Osteoblast (primary cell): ENCODE results near the gene APELA. TPM values are rescaled to one million over a fixed set of nuclear protein-coding genes. Genes with fewer than 3 reads are reported as not detected.

Experiments used
- DNase-seq: peaks from one replicate; pipeline ENCODE4 v3.0.0; 2011; ENCODE audit warnings: low spot score, mixed read lengths; ENCODE audit not compliant: insufficient read length; ENCODE audit errors: missing footprints
- H2AFZ ChIP-seq: 2 replicates; pipeline ENCODE4 v1.6.0; 2011; ENCODE audit warnings: mild to moderate bottlenecking, low read length
- H3K27ac ChIP-seq: 2 replicates; pipeline ENCODE4 v1.5.1; 2011; ENCODE audit warnings: mild to moderate bottlenecking, low read depth, low read length, moderate library complexity
- H3K27me3 ChIP-seq: 2 replicates; pipeline ENCODE4 v1.6.0; 2012; ENCODE audit warnings: mild to moderate bottlenecking, control low read depth, inconsistent platforms, low read length, moderate library complexity; ENCODE audit not compliant: insufficient read depth
- H3K36me3 ChIP-seq: 2 replicates; pipeline ENCODE4 v1.5.1; 2011; ENCODE audit warnings: mild to moderate bottlenecking, low read length, control low read depth, moderate library complexity; ENCODE audit not compliant: insufficient read depth
- H3K4me1 ChIP-seq: 2 replicates; pipeline ENCODE4 v1.5.1; 2011; ENCODE audit warnings: mild to moderate bottlenecking, low read length, control low read depth, moderate library complexity; ENCODE audit not compliant: insufficient read depth
- H3K4me2 ChIP-seq: 2 replicates; pipeline ENCODE4 v1.6.0; 2011; ENCODE audit warnings: mild to moderate bottlenecking, low read length; ENCODE audit not compliant: insufficient read depth
- H3K4me3 ChIP-seq: fragments of 200-600 bp; sonication (generic); 3 replicates; pipeline ENCODE4 v1.5.1; 2012; ENCODE audit warnings: mild to moderate bottlenecking, low read length, inconsistent platforms; ENCODE audit not compliant: insufficient read depth
- H3K79me2 ChIP-seq: 2 replicates; pipeline ENCODE4 v1.6.0; 2012; ENCODE audit warnings: mild to moderate bottlenecking, low read length, control low read depth, inconsistent platforms; ENCODE audit not compliant: insufficient read depth
- H3K9me3 ChIP-seq: 2 replicates; pipeline ENCODE4 v1.5.1; 2011; ENCODE audit warnings: low read depth, low read length, control low read depth
- H4K20me1 ChIP-seq: 2 replicates; pipeline ENCODE4 v1.6.0; 2012; ENCODE audit warnings: mild to moderate bottlenecking, low read length, control low read depth; ENCODE audit not compliant: insufficient read depth
- CTCF ChIP-seq: IDR thresholded peaks from 2 replicates; pipeline ENCODE4 v1.5.1; 2011; ENCODE audit warnings: mild to moderate bottlenecking, low read depth, low read length, moderate library complexity; ENCODE audit errors: extremely low read depth
- total RNA-seq: library from RNA; depleted of rRNA; stranded (reverse); fragments of >200 nt; gene quantifications from 2 replicates; pipeline ENCODE4 v1.2.3, GENCODE V29; 2012

APELA gene
- total RNA-seq, 1 donor = not detected

GRCh38 chr4:164937576-164938270 is 60.7 kb downstream of the APELA start:
- H3K4me3 ChIP-seq = no peak overlapping the region
- DNase-seq = no peak
- no peaks in the 10 kb centered on the region for H3K79me2 ChIP-seq
- no peaks in the 10 kb centered on the region for H3K4me1 ChIP-seq
- no peaks in the 10 kb centered on the region for H4K20me1 ChIP-seq
- no peak overlapping the region for H3K4me2 ChIP-seq
- H3K36me3 ChIP-seq = no peaks in the 10 kb centered on the region
- H3K27ac ChIP-seq = no peak overlapping the region
- peak; percentile 29 for TF ChIP-seq CTCF
- no peak overlapping the region for H2AFZ ChIP-seq
- H3K27me3 ChIP-seq = no peaks in the 10 kb centered on the region
- no peaks in the 10 kb centered on the region for H3K9me3 ChIP-seq

GRCh38 chr4:164943192-164943591 is 66.2 kb downstream of the APELA start:
- Histone ChIP-seq H3K4me1 (no peaks in the 10 kb centered on the region), H3K27ac (no peak overlapping the region), H3K9me3 (no peaks in the 10 kb centered on the region), H2AFZ (no peak overlapping the region), H3K36me3 (no peaks in the 10 kb centered on the region), H3K79me2 (no peaks in the 10 kb centered on the region), H3K4me3 (no peak overlapping the region), H3K4me2 (no peak overlapping the region), H4K20me1 (no peaks in the 10 kb centered on the region), H3K27me3 (no peaks in the 10 kb centered on the region)
- DNase-seq = no peak
- no peak for TF ChIP-seq CTCF

GRCh38 chr4:164945146-164945545 is 68.2 kb downstream of the APELA start:
- DNase-seq = no peak
- no peaks in the 10 kb centered on the region for H3K4me1 ChIP-seq
- no peaks in the 10 kb centered on the region for H3K36me3 ChIP-seq
- no peak overlapping the region for H3K4me3 ChIP-seq
- no peaks in the 10 kb centered on the region for H3K79me2 ChIP-seq
- no peak overlapping the region for H3K27ac ChIP-seq
- no peak for TF ChIP-seq CTCF
- H4K20me1 ChIP-seq = no peaks in the 10 kb centered on the region
- H3K27me3 ChIP-seq = no peaks in the 10 kb centered on the region
- no peaks in the 10 kb centered on the region for H3K9me3 ChIP-seq
- no peak overlapping the region for H2AFZ ChIP-seq
- H3K4me2 ChIP-seq = no peak overlapping the region

GRCh38 chr4:164946810-164947209 is 69.8 kb downstream of the APELA start:
- no peaks in the 10 kb centered on the region for H3K27me3 ChIP-seq
- no peak for DNase-seq
- H3K36me3 ChIP-seq = no peaks in the 10 kb centered on the region
- H3K4me3 ChIP-seq = no peak overlapping the region
- no peaks in the 10 kb centered on the region for H4K20me1 ChIP-seq
- no peaks in the 10 kb centered on the region for H3K79me2 ChIP-seq
- no peak overlapping the region for H3K4me2 ChIP-seq
- H3K4me1 ChIP-seq = no peaks in the 10 kb centered on the region
- TF ChIP-seq CTCF = no peak
- no peak overlapping the region for H3K27ac ChIP-seq
- H2AFZ ChIP-seq = no peak overlapping the region
- no peaks in the 10 kb centered on the region for H3K9me3 ChIP-seq

Other genes with a start within 250 kb of the APELA start
- not detected in 2 replicates for gene SMIM31, start 123.0 kb upstream of the APELA start, total RNA-seq
- gene TRIM61, start 100.5 kb downstream of the APELA start, total RNA-seq = 3.8 and 4.7 TPM in 2 replicates
- not detected in 2 replicates for gene TRIM60, start 154.8 kb downstream of the APELA start, total RNA-seq
- not detected in 2 replicates for gene TRIM75, start 176.7 kb downstream of the APELA start, total RNA-seq
- 17.4 and 18.3 TPM in 2 replicates for gene TMEM192, start 235.7 kb downstream of the APELA start, total RNA-seq